Activated CD8-positive, alpha-beta T cell treated with anti-CD3 and anti-CD28 coated beads for 36 hours (primary cell): ENCODE measurements around the gene GRB14. TPM values are rescaled to one million over a fixed set of nuclear protein-coding genes. Genes with fewer than 3 reads are reported as not detected.

Experiments
- ATAC-seq: fragments of 200-7000 bp; cut with Tn5 transposase; one replicate; pipeline ENCODE4 v1.10.0; 2021; ENCODE audit warnings: mild to moderate bottlenecking, moderate library complexity
- CTCF ChIA-PET: fragments of 350-600 bp; sonication (Branson Sonifier 250); formaldehyde crosslinking; loops from one replicate; lab custom pipeline; 2021; ENCODE audit warnings: antibody characterized with exemption; lab: Charles Lee
- POLR2A ChIA-PET: fragments of 350-600 bp; sonication (Branson Sonifier 250); formaldehyde crosslinking; loops from one replicate; lab custom pipeline; 2021; ENCODE audit warnings: antibody characterized with exemption; lab: Charles Lee
- DNase-seq: peaks from one replicate; pipeline ENCODE4 v3.0.0-alpha.2; 2020
- H3K27ac Mint-ChIP-seq: one replicate; pipeline ENCODE4 v1.8.0; 2021; ENCODE audit warnings: mild to moderate bottlenecking, mixed read lengths
- H3K27me3 Mint-ChIP-seq: one replicate; pipeline ENCODE4 v1.8.0; 2021; ENCODE audit warnings: mixed read lengths
- H3K36me3 Mint-ChIP-seq: one replicate; pipeline ENCODE4 v1.8.0; 2021; ENCODE audit warnings: low read depth, mixed read lengths
- H3K4me1 Mint-ChIP-seq: one replicate; pipeline ENCODE4 v1.8.0; 2021; ENCODE audit warnings: low read depth, mixed read lengths
- H3K4me3 Mint-ChIP-seq: one replicate; pipeline ENCODE4 v1.8.0; 2021; ENCODE audit warnings: mild to moderate bottlenecking, moderate library complexity, mixed read lengths
- H3K9me3 Mint-ChIP-seq: one replicate; pipeline ENCODE4 v1.8.0; 2021; ENCODE audit warnings: mixed read lengths
- CTCF ChIP-seq: fragments of 200-600 bp; IDR thresholded peaks from one replicate; pipeline ENCODE4 v1.8.0; 2022; ENCODE audit warnings: antibody characterized with exemption, mild to moderate bottlenecking
- intact Hi-C: fragments of 100-400 bp; cut with micrococcal nuclease; formaldehyde crosslinking; loops from one replicate; pipeline ENCODE4 v1.10.0; 2022
- total RNA-seq, 2 experiments: library from RNA; stranded (reverse); gene quantifications; one replicate each; pipeline ENCODE4 v1.2.3, GENCODE V29; 2021

GRB14 gene
- total RNA-seq, 2 experiments from 2014 or later: not detected

GRCh38 chr2:164600763-164601162, 20.5 kb downstream of the GRB14 start:
- ATAC-seq (no peak), DNase-seq (no peak)
- H3K4me3 Mint-ChIP-seq: no peak overlapping the region
- CTCF ChIA-PET: interaction anchor here (0.9 kb wide), 1 partner anchor 12 kb away, joined by 4 read pairs; no protein-coding TSS in a partner anchor
- no peaks in the 10 kb centered on the region for H3K9me3 Mint-ChIP-seq
- no peak overlapping the region for H3K27ac Mint-ChIP-seq
- no peaks in the 10 kb centered on the region for H3K36me3 Mint-ChIP-seq
- POLR2A ChIA-PET: no interaction called here
- no peak for TF ChIP-seq CTCF
- intact Hi-C loops: no loop called here
- no peaks in the 10 kb centered on the region for H3K27me3 Mint-ChIP-seq
- H3K4me1 Mint-ChIP-seq: no peaks in the 10 kb centered on the region

DNA sequence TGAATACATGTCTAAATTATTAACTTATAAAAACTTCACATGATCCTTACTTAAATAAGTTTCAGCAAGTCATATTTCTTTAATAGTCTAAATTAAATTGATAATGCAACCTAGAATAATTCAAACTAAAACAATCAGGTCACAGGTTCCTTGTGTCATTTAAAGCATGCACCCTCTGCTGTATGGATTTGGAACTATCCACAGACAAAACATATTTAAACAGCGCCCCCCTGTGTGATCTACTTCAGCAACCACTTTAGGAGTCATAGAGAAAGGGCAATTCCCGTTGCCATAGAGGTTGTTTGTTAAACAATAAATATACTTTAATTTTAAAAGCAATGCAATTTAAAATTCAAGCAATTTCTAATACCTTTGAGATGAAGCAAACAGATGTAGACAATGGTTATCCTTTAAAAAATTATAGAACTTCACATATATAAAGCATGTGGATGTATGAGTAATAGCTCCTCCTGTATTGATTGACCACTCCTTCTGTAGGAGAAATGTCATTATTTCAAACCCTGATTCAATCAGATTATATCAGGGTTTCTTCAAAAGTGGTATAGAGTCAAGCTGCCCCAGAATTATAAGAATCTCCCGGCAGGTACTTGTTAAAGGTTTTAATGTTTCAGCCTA, 21.2 kb downstream of the GRB14 start:
- peak; percentile 38 for DNase-seq
- CTCF ChIA-PET: interaction anchor here (0.9 to 1.3 kb wide), 2 partner anchors 11 to 40 kb away, joined by 3 to 4 read pairs; no protein-coding TSS in a partner anchor

GRCh38 chr2:164597983-164598382, 23.3 kb downstream of the GRB14 start:
- CTCF ChIA-PET: no interaction called here
- Mint-ChIP-seq H3K36me3 (no peaks in the 10 kb centered on the region), H3K4me1 (no peaks in the 10 kb centered on the region), H3K27me3 (no peaks in the 10 kb centered on the region), H3K27ac (no peak overlapping the region), H3K4me3 (no peak overlapping the region), H3K9me3 (no peaks in the 10 kb centered on the region)
- DNase-seq (no peak), ATAC-seq (no peak)
- no peak for TF ChIP-seq CTCF
- POLR2A ChIA-PET: no interaction called here
- intact Hi-C loops: no loop called here

More for the DNA sequence above, 21.2 kb downstream of the GRB14 start:
- Mint-ChIP-seq H3K27ac (no peak overlapping the region), H3K27me3 (no peaks in the 10 kb centered on the region), H3K36me3 (no peaks in the 10 kb centered on the region), H3K4me1 (no peaks in the 10 kb centered on the region), H3K4me3 (no peak overlapping the region), H3K9me3 (no peaks in the 10 kb centered on the region)
- TF ChIP-seq CTCF: peak; percentile 69
- ATAC-seq: peak; percentile 60
- POLR2A ChIA-PET: no interaction called here
- intact Hi-C loops: no loop called here

DNA sequence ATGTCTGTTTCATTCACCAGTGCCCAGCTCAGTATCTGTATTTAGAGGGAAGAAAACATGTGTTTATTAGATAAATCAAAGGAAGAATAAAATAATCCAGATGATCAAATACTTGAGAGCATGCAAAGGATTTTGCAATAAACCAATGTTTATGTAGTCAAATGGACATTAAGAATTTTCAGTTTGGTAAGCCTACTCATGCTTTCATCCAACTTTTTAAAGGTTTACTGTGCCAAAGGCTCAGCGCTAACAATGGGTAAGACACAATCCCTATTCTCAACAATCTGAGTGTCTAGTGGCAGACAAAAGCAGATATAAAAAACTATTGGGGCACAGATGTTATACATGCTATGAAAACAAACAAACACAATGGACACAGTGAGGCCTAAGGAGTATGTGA, 26.3 kb downstream of the GRB14 start:
- POLR2A ChIA-PET: no interaction called here
- no peaks in the 10 kb centered on the region for H3K27me3 Mint-ChIP-seq
- no peak for DNase-seq
- no peaks in the 10 kb centered on the region for H3K4me1 Mint-ChIP-seq
- TF ChIP-seq CTCF: no peak
- H3K4me3 Mint-ChIP-seq: no peak overlapping the region
- no peak overlapping the region for H3K27ac Mint-ChIP-seq
- H3K9me3 Mint-ChIP-seq: no peaks in the 10 kb centered on the region
- no peak for ATAC-seq
- CTCF ChIA-PET: interaction anchor here (1.5 kb wide), 1 partner anchor 12 kb away, joined by 3 read pairs; no protein-coding TSS in a partner anchor
- intact Hi-C loops: no loop called here
- H3K36me3 Mint-ChIP-seq: no peaks in the 10 kb centered on the region

- CTCF ChIA-PET: no interaction called here
- POLR2A ChIA-PET: no interaction called here
- no peak for ATAC-seq
- DNase-seq: no peak
- Mint-ChIP-seq H3K27ac (no peak overlapping the region), H3K27me3 (no peaks in the 10 kb centered on the region), H3K9me3 (no peaks in the 10 kb centered on the region), H3K4me3 (no peak overlapping the region), H3K4me1 (no peaks in the 10 kb centered on the region), H3K36me3 (no peaks in the 10 kb centered on the region)
- intact Hi-C loops: no loop called here
- TF ChIP-seq CTCF: no peak
These were observed 27.3 kb downstream of the GRB14 start for GRCh38 chr2:164593959-164594358.
